Neural progenitor cell (in vitro differentiated cells): ENCODE data around the gene MACROD1.

ENCODE experiments used
- EZH2 ChIP-seq: fragments of 200-600 bp; sonication (generic); IDR thresholded peaks from 2 replicates; pipeline ENCODE4 v1.6.1; 2017; ENCODE audit warnings: antibody characterized with exemption, mild to moderate bottlenecking, moderate library complexity
- EZH2phosphoT487 ChIP-seq: fragments of 200-600 bp; sonication (generic); IDR thresholded peaks from 2 replicates; pipeline ENCODE4 v1.6.1; 2017; ENCODE audit warnings: antibody characterized with exemption
- TF ChIP-seq, protein P1 (sequence below): fragments of 200-600 bp; sonication (generic); IDR thresholded peaks from 2 replicates; pipeline ENCODE4 v1.5.1; 2017; ENCODE audit warnings: antibody characterized with exemption, mild to moderate bottlenecking

DNA sequence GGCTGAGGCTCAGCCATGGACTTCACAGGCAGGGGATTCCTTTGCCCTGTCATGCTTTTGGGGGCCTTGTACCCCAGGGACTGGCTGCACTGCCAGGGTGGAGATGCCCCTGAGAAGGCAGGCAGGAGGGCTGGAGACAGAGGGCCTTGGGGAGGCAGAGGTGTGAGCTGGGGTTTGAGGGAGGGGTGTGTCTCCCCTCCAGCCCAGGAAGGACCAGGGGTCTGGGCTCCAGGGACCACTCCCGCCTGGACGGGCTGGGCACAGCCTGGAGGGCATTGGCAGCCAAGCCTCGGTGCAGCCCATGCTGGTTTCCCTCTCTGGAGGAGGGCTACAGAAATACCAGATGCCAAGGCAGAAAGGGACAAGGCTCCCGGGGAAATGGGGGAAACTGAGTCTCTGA, 160.2 kb downstream of the MACROD1 start:
- TF ChIP-seq, protein P1, sequence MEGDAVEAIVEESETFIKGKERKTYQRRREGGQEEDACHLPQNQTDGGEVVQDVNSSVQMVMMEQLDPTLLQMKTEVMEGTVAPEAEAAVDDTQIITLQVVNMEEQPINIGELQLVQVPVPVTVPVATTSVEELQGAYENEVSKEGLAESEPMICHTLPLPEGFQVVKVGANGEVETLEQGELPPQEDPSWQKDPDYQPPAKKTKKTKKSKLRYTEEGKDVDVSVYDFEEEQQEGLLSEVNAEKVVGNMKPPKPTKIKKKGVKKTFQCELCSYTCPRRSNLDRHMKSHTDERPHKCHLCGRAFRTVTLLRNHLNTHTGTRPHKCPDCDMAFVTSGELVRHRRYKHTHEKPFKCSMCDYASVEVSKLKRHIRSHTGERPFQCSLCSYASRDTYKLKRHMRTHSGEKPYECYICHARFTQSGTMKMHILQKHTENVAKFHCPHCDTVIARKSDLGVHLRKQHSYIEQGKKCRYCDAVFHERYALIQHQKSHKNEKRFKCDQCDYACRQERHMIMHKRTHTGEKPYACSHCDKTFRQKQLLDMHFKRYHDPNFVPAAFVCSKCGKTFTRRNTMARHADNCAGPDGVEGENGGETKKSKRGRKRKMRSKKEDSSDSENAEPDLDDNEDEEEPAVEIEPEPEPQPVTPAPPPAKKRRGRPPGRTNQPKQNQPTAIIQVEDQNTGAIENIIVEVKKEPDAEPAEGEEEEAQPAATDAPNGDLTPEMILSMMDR: no peak
- no peak for TF ChIP-seq EZH2
- TF ChIP-seq EZH2phosphoT487: no peak
